Measurements from ENCODE around the gene TM9SF2.
"Not testable (repeated sequence)": the region's sequence is repeated elsewhere in the genome, so short reads cannot be mapped to it uniquely, and the experiment has no call there.

Gene TM9SF2, protein sequence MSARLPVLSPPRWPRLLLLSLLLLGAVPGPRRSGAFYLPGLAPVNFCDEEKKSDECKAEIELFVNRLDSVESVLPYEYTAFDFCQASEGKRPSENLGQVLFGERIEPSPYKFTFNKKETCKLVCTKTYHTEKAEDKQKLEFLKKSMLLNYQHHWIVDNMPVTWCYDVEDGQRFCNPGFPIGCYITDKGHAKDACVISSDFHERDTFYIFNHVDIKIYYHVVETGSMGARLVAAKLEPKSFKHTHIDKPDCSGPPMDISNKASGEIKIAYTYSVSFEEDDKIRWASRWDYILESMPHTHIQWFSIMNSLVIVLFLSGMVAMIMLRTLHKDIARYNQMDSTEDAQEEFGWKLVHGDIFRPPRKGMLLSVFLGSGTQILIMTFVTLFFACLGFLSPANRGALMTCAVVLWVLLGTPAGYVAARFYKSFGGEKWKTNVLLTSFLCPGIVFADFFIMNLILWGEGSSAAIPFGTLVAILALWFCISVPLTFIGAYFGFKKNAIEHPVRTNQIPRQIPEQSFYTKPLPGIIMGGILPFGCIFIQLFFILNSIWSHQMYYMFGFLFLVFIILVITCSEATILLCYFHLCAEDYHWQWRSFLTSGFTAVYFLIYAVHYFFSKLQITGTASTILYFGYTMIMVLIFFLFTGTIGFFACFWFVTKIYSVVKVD

GRCh38 chr13:99501184-99501847 lies at the start of gene TM9SF2:
Gene TM9SF2, plus strand, starts transcription at chr13:99501472. Its CDS starts 135 bp downstream, at chr13:99501607.
- peak; percentile 99 for DNase-seq

- DNase-seq, result no peak
These were observed 46.6 kb upstream of the TM9SF2 start for GRCh38 chr13:99454518-99455183.

DNA sequence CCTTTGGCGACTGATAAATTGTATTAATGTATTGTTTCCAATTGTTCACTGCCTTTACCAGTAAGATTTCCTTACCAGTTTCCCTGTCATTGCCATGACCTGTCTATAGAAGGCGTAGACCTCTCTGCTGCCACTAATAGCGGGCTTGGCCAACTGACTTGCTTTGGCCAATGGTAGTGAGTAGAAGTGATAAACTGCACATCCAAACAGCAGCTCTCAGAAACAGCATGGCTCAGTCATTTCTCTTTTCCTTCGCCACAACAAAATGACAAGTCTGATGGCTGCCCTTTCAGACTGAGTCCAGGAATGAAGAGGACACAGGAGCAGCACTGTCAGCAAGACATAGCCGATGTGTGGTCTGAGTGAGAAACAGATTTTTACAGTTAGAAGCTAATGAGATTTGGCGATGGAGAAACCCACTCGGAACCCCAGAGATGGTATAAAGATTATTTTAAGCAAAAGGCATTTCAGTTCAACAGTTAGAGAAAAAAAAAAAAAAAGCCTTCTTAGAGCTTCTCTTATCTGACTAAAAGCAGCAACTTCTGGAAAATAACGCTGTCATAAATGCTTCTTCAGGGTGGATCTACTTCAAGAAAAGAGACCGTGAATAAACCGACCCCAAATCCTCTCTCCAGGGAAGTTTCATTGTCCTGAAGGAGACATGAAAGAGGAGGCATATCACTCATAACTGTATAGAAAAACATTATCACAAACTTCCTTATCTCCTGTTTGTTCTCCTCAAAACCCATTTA lies 42.0 kb upstream of the TM9SF2 start:
- DNase-seq, result peak; percentile 50

- peak; percentile 29 for DNase-seq
These were observed 40.5 kb upstream of the TM9SF2 start for GRCh38 chr13:99460802-99461201.

DNA sequence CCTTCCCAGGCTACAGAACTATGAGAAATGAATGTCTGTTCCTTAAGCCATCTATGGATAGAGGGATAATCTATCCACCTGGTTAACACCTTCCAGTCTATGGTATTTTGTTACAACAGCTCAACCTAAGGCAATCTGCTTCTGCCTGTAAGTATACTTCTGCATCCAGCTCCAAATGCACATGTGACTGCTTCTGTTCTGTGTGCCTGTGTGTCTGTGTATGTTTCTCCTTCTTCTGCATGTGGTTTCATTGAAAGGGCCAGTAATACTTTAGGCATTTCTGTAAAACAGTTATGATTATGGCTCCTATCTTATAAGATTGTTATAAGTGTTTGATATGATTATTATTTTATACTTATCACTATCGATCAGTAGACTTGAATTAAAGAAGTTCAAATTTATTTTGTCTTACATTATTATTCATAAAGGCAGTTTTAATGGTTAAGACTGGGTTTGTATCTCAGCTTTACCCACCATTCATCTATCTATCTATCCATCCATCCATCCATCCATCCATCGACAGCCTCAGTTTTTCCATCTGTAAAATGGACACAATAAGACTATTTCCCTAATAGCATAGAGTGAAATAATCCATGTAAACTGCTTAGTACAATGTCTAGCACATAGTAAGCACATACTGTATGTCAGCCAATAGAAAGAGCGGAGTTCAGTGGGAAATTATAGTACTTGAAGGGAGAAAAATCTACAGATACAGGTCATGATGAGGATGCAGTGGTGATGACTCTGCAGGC lies 37.5 kb upstream of the TM9SF2 start:
- DNase-seq, result no peak

DNA sequence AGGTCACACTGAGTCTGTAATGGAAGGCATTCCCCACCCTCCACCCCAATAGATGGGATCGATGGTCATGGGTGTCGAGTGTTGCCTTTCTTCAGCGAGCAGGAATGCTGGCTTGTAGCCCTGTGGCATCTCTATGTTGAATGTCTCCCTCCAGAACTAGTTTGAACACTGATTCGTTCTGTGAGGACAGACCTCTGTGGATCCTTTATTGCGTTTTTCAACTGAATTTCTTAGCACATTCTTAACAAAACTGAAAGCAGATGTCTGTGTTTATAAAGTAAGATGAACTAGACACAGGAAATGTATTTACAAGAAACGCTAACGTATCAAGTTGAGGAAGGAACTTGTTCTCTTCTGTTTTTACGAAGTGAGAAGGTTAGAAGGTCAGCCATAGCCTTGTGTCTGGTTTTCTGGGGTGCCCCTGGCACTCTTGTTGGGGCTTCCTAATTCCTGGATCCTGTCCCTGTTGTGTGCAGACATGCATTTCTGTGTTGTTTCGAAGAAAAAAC lies 36.8 kb upstream of the TM9SF2 start:
- DNase-seq, result no peak

DNA sequence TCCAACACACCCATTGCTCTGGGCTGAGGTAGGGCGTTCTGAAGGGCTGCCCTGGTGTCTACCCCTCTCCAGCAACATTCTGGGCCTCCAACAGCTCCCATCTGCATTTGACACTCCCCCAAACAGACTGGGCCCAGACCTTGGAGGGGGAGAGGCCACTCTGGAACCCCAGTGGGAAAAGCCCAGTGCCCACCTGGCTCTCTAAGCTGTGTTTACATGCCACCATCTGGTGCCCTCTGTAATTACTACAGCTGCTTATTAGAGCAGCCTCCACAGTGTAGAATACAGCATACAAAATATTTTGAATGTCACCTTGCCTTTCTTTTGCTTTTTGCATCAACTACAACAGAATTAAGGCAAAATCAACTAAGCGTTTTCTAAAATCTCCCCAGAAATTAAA lies 35.8 kb upstream of the TM9SF2 start:
- DNase-seq, result no peak

GRCh38 chr13:99467764-99468163 lies 33.5 kb upstream of the TM9SF2 start:
- no peak for DNase-seq

GRCh38 chr13:99469041-99469440 lies 32.2 kb upstream of the TM9SF2 start:
- peak; percentile 48 for DNase-seq

GRCh38 chr13:99470027-99470426 lies 31.2 kb upstream of the TM9SF2 start:
- DNase-seq, result no peak

GRCh38 chr13:99471221-99472121 lies 29.8 kb upstream of the TM9SF2 start:
- no peak for DNase-seq

GRCh38 chr13:99472122-99472440 lies 29.2 kb upstream of the TM9SF2 start:
- DNase-seq, result no peak

DNA sequence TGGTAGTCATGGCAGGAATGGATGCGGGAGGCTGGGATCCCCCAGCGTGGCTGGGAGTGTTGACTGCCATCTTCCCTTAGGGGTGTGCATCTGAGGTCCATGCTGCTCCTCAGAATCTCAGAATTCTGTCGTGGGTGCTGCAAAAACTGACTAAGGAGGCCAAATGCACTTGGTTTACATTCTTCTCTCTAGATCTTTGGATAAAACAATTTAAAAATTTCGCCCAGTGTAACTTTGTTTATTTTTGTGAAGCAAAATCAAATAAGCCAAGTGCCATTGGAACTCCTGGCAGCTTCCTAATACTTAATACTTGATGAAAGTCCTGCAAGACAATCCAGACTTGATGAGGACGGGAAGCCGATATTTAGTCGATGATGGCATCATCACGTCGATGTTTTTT lies 27.8 kb upstream of the TM9SF2 start:
- no peak for DNase-seq

- no peak for DNase-seq
These were observed 24.6 kb upstream of the TM9SF2 start for GRCh38 chr13:99476648-99477047.

GRCh38 chr13:99477493-99477892 lies 23.8 kb upstream of the TM9SF2 start:
- DNase-seq, result no peak

- DNase-seq, result no peak
These were observed 19.9 kb upstream of the TM9SF2 start for GRCh38 chr13:99481366-99481765.

DNA sequence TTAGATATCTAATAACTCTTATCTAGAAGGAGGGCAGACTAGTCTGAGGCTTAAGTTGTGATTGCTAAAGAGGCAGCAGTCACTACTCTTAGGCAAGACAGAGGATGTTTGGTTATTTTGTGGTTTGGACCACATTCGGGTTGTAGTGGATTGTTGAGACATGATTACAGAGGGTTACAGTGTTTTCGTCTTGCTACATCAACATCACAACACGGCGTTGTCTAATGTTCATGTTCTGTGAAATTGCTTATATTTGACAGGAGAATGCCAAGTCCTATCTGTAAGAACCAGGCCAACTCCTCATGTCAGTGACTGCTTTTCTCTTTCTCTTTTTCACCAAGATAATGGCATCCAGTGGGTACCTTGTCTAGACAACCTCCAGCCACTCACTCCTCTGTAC lies 16.8 kb upstream of the TM9SF2 start:
- peak; percentile 94 for DNase-seq

GRCh38 chr13:99486996-99487395 lies 14.3 kb upstream of the TM9SF2 start:
- DNase-seq, result no peak

DNA sequence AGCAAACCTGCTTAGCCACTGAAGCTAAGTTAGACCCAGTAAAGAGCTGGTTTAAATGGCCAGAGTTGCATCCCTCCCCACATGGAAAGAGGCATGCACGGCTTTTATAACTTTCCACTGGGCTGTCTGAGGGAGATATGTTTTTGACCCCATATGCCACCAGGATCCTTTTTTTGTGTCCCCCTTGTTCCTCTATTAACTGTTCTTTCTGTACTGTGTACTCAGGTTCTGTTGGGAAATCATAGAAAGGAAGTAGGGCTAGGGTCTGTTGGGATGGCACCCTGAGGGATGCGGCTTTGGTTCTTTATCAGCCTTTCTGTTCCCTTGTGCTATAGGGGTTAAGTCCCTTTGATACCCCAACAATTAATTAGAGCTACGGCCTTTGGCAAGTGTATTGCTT lies 12.2 kb upstream of the TM9SF2 start:
- DNase-seq, result no peak

GRCh38 chr13:99491750-99492149 lies 9.5 kb upstream of the TM9SF2 start:
- DNase-seq, result not testable (repeated sequence)
